Breast epithelium (tissue), 3 donors: ENCODE measurements around the gene SV2C.

Source experiments
- POLR2A ChIP-seq: fragments of 450-650 bp; IDR thresholded peaks from one replicate; pipeline ENCODE4 v1.6.1; 2016; ENCODE audit warnings: antibody characterized with exemption, mild to moderate bottlenecking, moderate library complexity
- POLR2AphosphoS5 ChIP-seq, 3 donors: sonication (generic); formaldehyde crosslinking; IDR thresholded peaks; one replicate each; pipeline ENCODE4 v1.6.1; 2017; ENCODE audit warnings: antibody characterized with exemption in 3 of 3
- TF ChIP-seq, protein P1 (sequence below), 3 donors: fragments of 450-650 bp; IDR thresholded peaks; one replicate each; pipeline ENCODE4 v1.5.1; 2016 to 2017; ENCODE audit warnings: antibody characterized with exemption in 3 of 3, mild to moderate bottlenecking in 3 of 3, moderate library complexity in 3 of 3

GRCh38 chr5:76356887-76357286, 273.7 kb downstream of the SV2C start:
- TF ChIP-seq, protein P1, sequence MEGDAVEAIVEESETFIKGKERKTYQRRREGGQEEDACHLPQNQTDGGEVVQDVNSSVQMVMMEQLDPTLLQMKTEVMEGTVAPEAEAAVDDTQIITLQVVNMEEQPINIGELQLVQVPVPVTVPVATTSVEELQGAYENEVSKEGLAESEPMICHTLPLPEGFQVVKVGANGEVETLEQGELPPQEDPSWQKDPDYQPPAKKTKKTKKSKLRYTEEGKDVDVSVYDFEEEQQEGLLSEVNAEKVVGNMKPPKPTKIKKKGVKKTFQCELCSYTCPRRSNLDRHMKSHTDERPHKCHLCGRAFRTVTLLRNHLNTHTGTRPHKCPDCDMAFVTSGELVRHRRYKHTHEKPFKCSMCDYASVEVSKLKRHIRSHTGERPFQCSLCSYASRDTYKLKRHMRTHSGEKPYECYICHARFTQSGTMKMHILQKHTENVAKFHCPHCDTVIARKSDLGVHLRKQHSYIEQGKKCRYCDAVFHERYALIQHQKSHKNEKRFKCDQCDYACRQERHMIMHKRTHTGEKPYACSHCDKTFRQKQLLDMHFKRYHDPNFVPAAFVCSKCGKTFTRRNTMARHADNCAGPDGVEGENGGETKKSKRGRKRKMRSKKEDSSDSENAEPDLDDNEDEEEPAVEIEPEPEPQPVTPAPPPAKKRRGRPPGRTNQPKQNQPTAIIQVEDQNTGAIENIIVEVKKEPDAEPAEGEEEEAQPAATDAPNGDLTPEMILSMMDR (IDR thresholded peaks at IDR 0.05): no peak
- TF ChIP-seq POLR2A: no peak
- no peak for TF ChIP-seq POLR2AphosphoS5 (IDR thresholded peaks at IDR 0.05)
